Esophagus muscularis mucosa (tissue), 4 donors: ENCODE measurements around the gene BMPR1B. TPM values are rescaled to one million over a fixed set of nuclear protein-coding genes. Genes with fewer than 3 reads are reported as not detected.

Source experiments
- DNase-seq: peaks from one replicate; pipeline ENCODE4 v3.0.0-alpha.2; 2017; ENCODE audit errors: extremely low spot score
- H3K27ac ChIP-seq, 4 donors: fragments of 200-600 bp; sonication (generic); replicated peaks in 1 of 4; 1 replicate in 3 of 4; 2 replicates in 1 of 4; pipeline ENCODE4 v1.5.1; 2016 to 2019; ENCODE audit warnings: mild to moderate bottlenecking in 1 of 4
- H3K27me3 ChIP-seq, 4 donors: fragments of 200-600 bp; sonication (generic); one replicate each; pipeline versions ENCODE4 v1.5.1 to v1.6.0; 2016 to 2019
- H3K36me3 ChIP-seq, 4 donors: fragments of 200-600 bp; sonication (generic); one replicate each; pipeline ENCODE4 v1.5.1; 2016 to 2019
- H3K4me1 ChIP-seq, 4 donors: fragments of 200-600 bp; sonication (generic); one replicate each; pipeline ENCODE4 v1.5.1; 2016 to 2019
- H3K4me3 ChIP-seq, 4 donors: fragments of 200-600 bp; sonication (generic); 1 replicate in 2 of 4; 2 replicates in 2 of 4; pipeline ENCODE4 v1.5.1; 2016 to 2019; ENCODE audit warnings: mild to moderate bottlenecking in 4 of 4, moderate library complexity in 1 of 4
- H3K9me3 ChIP-seq, 4 donors: fragments of 200-600 bp; sonication (generic); 1 replicate in 3 of 4; 2 replicates in 1 of 4; pipeline ENCODE4 v1.5.1; 2016 to 2019
- CTCF ChIP-seq, 3 experiments: fragments of 200-600 bp in 2 of 3; fragments of 450-650 bp in 1 of 3; sonication (generic) in 2 of 3; IDR thresholded peaks; one replicate each; pipeline ENCODE4 v1.5.1; 2017 to 2019; ENCODE audit warnings: antibody characterized with exemption in 3 of 3, mild to moderate bottlenecking in 2 of 3, moderate library complexity in 1 of 3
- EP300 ChIP-seq: sonication (generic); formaldehyde crosslinking; IDR thresholded peaks from one replicate; pipeline ENCODE4 v1.6.1; 2017; ENCODE audit warnings: antibody characterized with exemption
- POLR2A ChIP-seq: fragments of 450-650 bp; IDR thresholded peaks from one replicate; pipeline ENCODE4 v1.6.1; 2017; ENCODE audit warnings: antibody characterized with exemption, moderate library complexity, mild to moderate bottlenecking, low read depth
- POLR2AphosphoS5 ChIP-seq, 2 donors: sonication (generic); formaldehyde crosslinking; IDR thresholded peaks; one replicate each; pipeline ENCODE4 v1.6.1; 2017; ENCODE audit warnings: antibody characterized with exemption in 2 of 2
- WGBS: methylation state at CpG from one replicate; pipeline ENCODE4 v1.1.5; 2018; 5-methylcytosine and 5-hydroxymethylcytosine counted together
- intact Hi-C: fragments of 100-400 bp; cut with DNase I; formaldehyde crosslinking; loops from one replicate; pipeline ENCODE4 v1.15.1; 2023
- total RNA-seq, 4 donors: library from RNA; depleted of rRNA; stranded (reverse); fragments of >200 nt; gene quantifications; one replicate each; pipeline versions ENCODE4 v1.1.0 to v1.2.1, GENCODE V29; 2016

The BMPR1B gene
- total RNA-seq, 4 donors from 2014 or later, result 11.3 to 22.0 (median 17.6) TPM

GRCh38 chr4:95186666-95187065, 428.9 kb downstream of the BMPR1B start:
- no peak overlapping the region for H3K4me3 ChIP-seq
- H3K36me3 ChIP-seq, result no peaks in the 10 kb centered on the region
- H3K4me1 ChIP-seq, result no peaks in the 10 kb centered on the region
- H3K27me3 ChIP-seq, result no peaks in the 10 kb centered on the region
- intact Hi-C loops, result no loop called here
- WGBS, result 94% methylated on average over 7 of the region's 8 CpGs
- H3K27ac ChIP-seq, result no peak overlapping the region
- no peaks in the 10 kb centered on the region for H3K9me3 ChIP-seq
- DNase-seq, result peak; percentile 39
- TF ChIP-seq POLR2AphosphoS5 (IDR thresholded peaks at IDR 0.05), result no peak
- TF ChIP-seq POLR2A, result no peak
- no peak for TF ChIP-seq CTCF (IDR thresholded peaks at IDR 0.05)
- TF ChIP-seq EP300, result no peak

GRCh38 chr4:95188701-95189370, 431.1 kb downstream of the BMPR1B start:
- Histone ChIP-seq H3K9me3 (no peaks in the 10 kb centered on the region), H3K27ac (no peak overlapping the region), H3K36me3 (no peaks in the 10 kb centered on the region), H3K4me1 (no peaks in the 10 kb centered on the region), H3K4me3 (no peak overlapping the region), H3K27me3 (no peaks in the 10 kb centered on the region)
- 87% methylated on average over 5 of the region's 5 CpGs for WGBS
- DNase-seq, result peak; percentile 42
- no peak for TF ChIP-seq CTCF (IDR thresholded peaks at IDR 0.05)
- no peak for TF ChIP-seq EP300
- no peak for TF ChIP-seq POLR2AphosphoS5 (IDR thresholded peaks at IDR 0.05)
- TF ChIP-seq POLR2A, result no peak
- intact Hi-C loops, result no loop called here

GRCh38 chr4:95190751-95191436, 433.1 kb downstream of the BMPR1B start:
- peak; percentile 89 for DNase-seq
- TF ChIP-seq CTCF (IDR thresholded peaks at IDR 0.05) (no peak), POLR2AphosphoS5 (IDR thresholded peaks at IDR 0.05) (no peak), EP300 (no peak), POLR2A (no peak)
- WGBS, result 60% methylated on average over 9 of the region's 9 CpGs
- Histone ChIP-seq H3K36me3 (no peaks in the 10 kb centered on the region), H3K4me3 (no peak overlapping the region), H3K27me3 (no peaks in the 10 kb centered on the region), H3K9me3 (no peaks in the 10 kb centered on the region), H3K27ac (no peak overlapping the region), H3K4me1 (no peaks in the 10 kb centered on the region)
- intact Hi-C loops, result no loop called here

GRCh38 chr4:95191537-95191936, 433.8 kb downstream of the BMPR1B start:
- no peaks in the 10 kb centered on the region for H3K27me3 ChIP-seq
- H3K27ac ChIP-seq, result no peak overlapping the region
- intact Hi-C loops, result no loop called here
- no peaks in the 10 kb centered on the region for H3K9me3 ChIP-seq
- peak; percentile 60 for DNase-seq
- H3K4me3 ChIP-seq, result no peak overlapping the region
- H3K4me1 ChIP-seq, result no peaks in the 10 kb centered on the region
- no peaks in the 10 kb centered on the region for H3K36me3 ChIP-seq
- TF ChIP-seq EP300, result no peak
- TF ChIP-seq CTCF (IDR thresholded peaks at IDR 0.05), result no peak
- 98% methylated on average over 3 of the region's 3 CpGs for WGBS
